HEK293 (cell line): ENCODE data around the gene CLASP1.

Source experiments
- CTCF ChIA-PET: fragments of 350-600 bp; formaldehyde crosslinking; extraction: SDS; loops from one replicate; lab custom pipeline; 2021; ENCODE audit warnings: antibody characterized with exemption; lab: Yijun Ruan, JAX
- POLR2A ChIA-PET: fragments of 300-600 bp; formaldehyde crosslinking; extraction: SDS; loops from one replicate; lab custom pipeline; 2020; ENCODE audit warnings: antibody characterized with exemption, inconsistent platforms; lab: Yijun Ruan, JAX
- H3K27ac ChIP-seq: fragments of 200-500 bp; sonication (Bioruptor generic); 2 replicates; pipeline ENCODE4 v1.5.1; 2014; ENCODE audit warnings: low read depth, low read length, control low read depth, inconsistent platforms; ENCODE audit errors: extremely low read depth
- H3K36me3 ChIP-seq, 2 experiments: fragments of 200-500 bp in 1 of 2; sonication (Bioruptor generic) in 1 of 2; 1 replicate in 1 of 2; 2 replicates in 1 of 2; pipeline ENCODE4 v1.5.1; 2014 to 2017; ENCODE audit warnings: inconsistent platforms in 2 of 2, low read length in 2 of 2; ENCODE audit not compliant: control insufficient read depth in 2 of 2, insufficient read depth in 1 of 2
- H3K4me1 ChIP-seq: fragments of 200-500 bp; sonication (Bioruptor generic); 2 replicates; pipeline ENCODE4 v1.5.1; 2014; ENCODE audit warnings: mild to moderate bottlenecking, low read length, inconsistent platforms; ENCODE audit not compliant: control insufficient read depth, insufficient read depth
- H3K4me3 ChIP-seq: 2 replicates; pipeline ENCODE4 v1.5.1; 2011; ENCODE audit warnings: low read depth, mild to moderate bottlenecking, control low read depth, low read length, moderate library complexity
- H3K9me3 ChIP-seq: fragments of 200-500 bp; sonication (Bioruptor generic); 2 replicates; pipeline ENCODE4 v1.5.1; 2014; ENCODE audit warnings: low read depth, low read length, inconsistent platforms; ENCODE audit not compliant: control insufficient read depth, insufficient read depth
- BCL6B ChIP-seq: fragments of 450-650 bp; formaldehyde crosslinking; IDR thresholded peaks from 2 replicates; pipeline ENCODE4 v1.5.1; 2017; ENCODE audit warnings: missing biosample characterization, missing genetic modification characterization
- GLIS1 ChIP-seq: fragments of 450-650 bp; formaldehyde crosslinking; IDR thresholded peaks from 2 replicates; pipeline ENCODE4 v1.5.1; 2016; ENCODE audit warnings: missing biosample characterization, missing genetic modification characterization
- MEIS1 ChIP-seq: sonication (generic); formaldehyde crosslinking; IDR thresholded peaks from 2 replicates; pipeline ENCODE4 v1.8.1; 2022; ENCODE audit warnings: missing genetic modification reagents, mild to moderate bottlenecking, borderline replicate concordance
- MYNN ChIP-seq: fragments of 450-650 bp; formaldehyde crosslinking; IDR thresholded peaks from 2 replicates; pipeline ENCODE4 v1.5.1; 2016; ENCODE audit warnings: missing biosample characterization, missing genetic modification characterization, borderline replicate concordance
- PBX3 ChIP-seq: sonication (generic); formaldehyde crosslinking; IDR thresholded peaks from 2 replicates; pipeline ENCODE4 v1.8.1; 2022; ENCODE audit warnings: mild to moderate bottlenecking, moderate library complexity, missing genetic modification reagents
- PRDM6 ChIP-seq: fragments of 450-650 bp; formaldehyde crosslinking; IDR thresholded peaks from 2 replicates; pipeline ENCODE4 v1.5.1; 2017; ENCODE audit warnings: missing biosample characterization, missing genetic modification characterization
- SETDB1 ChIP-seq: IDR thresholded peaks from one replicate; pipeline ENCODE4 v1.6.1; 2017; ENCODE audit warnings: mild to moderate bottlenecking, low read length, moderate library complexity, mixed read lengths; ENCODE audit not compliant: insufficient read length
- SP3 ChIP-seq: fragments of 450-650 bp; formaldehyde crosslinking; IDR thresholded peaks from 2 replicates; pipeline ENCODE4 v1.5.1; 2016; ENCODE audit warnings: missing biosample characterization, missing genetic modification characterization
- TCF7L2 ChIP-seq: IDR thresholded peaks from 2 replicates; pipeline ENCODE4 v1.6.1; 2011; ENCODE audit warnings: low read depth, mild to moderate bottlenecking, inconsistent platforms, low read length, moderate library complexity, borderline replicate concordance
- ZBTB20 ChIP-seq: fragments of 450-650 bp; formaldehyde crosslinking; IDR thresholded peaks from 2 replicates; pipeline ENCODE4 v1.5.1; 2016; ENCODE audit warnings: missing biosample characterization, missing genetic modification characterization
- ZBTB44 ChIP-seq: fragments of 450-650 bp; IDR thresholded peaks from 2 replicates; pipeline ENCODE4 v1.5.1; 2018; ENCODE audit warnings: missing biosample characterization, mild to moderate bottlenecking, missing genetic modification characterization
- ZIC2 ChIP-seq: fragments of 450-650 bp; formaldehyde crosslinking; IDR thresholded peaks from 2 replicates; pipeline ENCODE4 v1.5.1; 2016; ENCODE audit warnings: missing biosample characterization, missing genetic modification characterization
- ZNF394 ChIP-seq: fragments of 450-650 bp; formaldehyde crosslinking; IDR thresholded peaks from 2 replicates; pipeline ENCODE4 v1.5.1; 2016; ENCODE audit warnings: missing biosample characterization, missing genetic modification characterization, mild to moderate bottlenecking, moderate library complexity, borderline replicate concordance
- ZNF416 ChIP-seq: fragments of 450-650 bp; formaldehyde crosslinking; IDR thresholded peaks from 2 replicates; pipeline ENCODE4 v1.5.1; 2016; ENCODE audit warnings: missing biosample characterization, missing genetic modification characterization
- ZNF426 ChIP-seq: fragments of 450-650 bp; formaldehyde crosslinking; IDR thresholded peaks from 2 replicates; pipeline ENCODE4 v1.5.1; 2017; ENCODE audit warnings: missing biosample characterization, missing genetic modification characterization, mild to moderate bottlenecking, inconsistent platforms, moderate library complexity
- ZNF449 ChIP-seq: fragments of 450-650 bp; formaldehyde crosslinking; IDR thresholded peaks from 2 replicates; pipeline ENCODE4 v1.5.1; 2017; ENCODE audit warnings: missing biosample characterization, mild to moderate bottlenecking, missing genetic modification characterization, moderate library complexity
- ZNF645 ChIP-seq: fragments of 450-650 bp; formaldehyde crosslinking; IDR thresholded peaks from 2 replicates; pipeline ENCODE4; 2016; ENCODE audit warnings: missing biosample characterization, missing genetic modification characterization
- ZNF704 ChIP-seq: fragments of 450-650 bp; formaldehyde crosslinking; IDR thresholded peaks from 2 replicates; pipeline ENCODE4 v1.5.1; 2016; ENCODE audit warnings: missing biosample characterization, missing genetic modification characterization

The CLASP1 gene

GRCh38 chr2:121490584-121491133 is 158.6 kb downstream of the CLASP1 start:
- H3K9me3 ChIP-seq, result no peaks in the 10 kb centered on the region
- TF ChIP-seq TCF7L2, result no peak
- TF ChIP-seq ZNF426 (tag by site-specific recombination), result no peak
- no peak for TF ChIP-seq ZNF416
- no peak for TF ChIP-seq ZNF645 (tag by site-specific recombination)
- no peak for TF ChIP-seq ZNF394 (tag by site-specific recombination)
- POLR2A ChIA-PET, result interaction anchor here (1.3 kb wide), 1 partner anchor 40 kb away, joined by 4 read pairs; the partner anchor contains the start of gene RNU4ATAC
- H3K36me3 ChIP-seq, result no peaks in the 10 kb centered on the region; a peak in 1 of 3 replicates
- CTCF ChIA-PET, result interaction anchor here (0.6 to 0.8 kb wide), 2 partner anchors 270 to 396 kb away, joined by 3 to 4 read pairs; no protein-coding TSS in a partner anchor
- no peak overlapping the region for H3K27ac ChIP-seq
- peaks cover 26% of the 10 kb centered on the region for H3K4me1 ChIP-seq
- no peak overlapping the region for H3K4me3 ChIP-seq

- Histone ChIP-seq H3K36me3 (no peaks in the 10 kb centered on the region; a peak in 1 of 3 replicates), H3K4me3 (no peak overlapping the region), H3K9me3 (no peaks in the 10 kb centered on the region), H3K4me1 (peaks cover 26% of the 10 kb centered on the region), H3K27ac (no peak overlapping the region)
- ChIA-PET CTCF (interaction anchor here (0.6 to 1.3 kb wide), 3 partner anchors 9 to 397 kb away, joined by 3 to 5 read pairs (median 3); no protein-coding TSS in a partner anchor), POLR2A (interaction anchor here (1.3 kb wide), 1 partner anchor 41 kb away, joined by 4 read pairs; the partner anchor contains the start of gene RNU4ATAC)
- no peak for TF ChIP-seq SP3
- peak; percentile 89 for TF ChIP-seq MYNN (tag by site-specific recombination)
These were observed 159.2 kb downstream of the CLASP1 start for GRCh38 chr2:121489911-121490583.

- H3K9me3 ChIP-seq, result no peaks in the 10 kb centered on the region
- peaks cover 26% of the 10 kb centered on the region for H3K4me1 ChIP-seq
- H3K36me3 ChIP-seq, result no peaks in the 10 kb centered on the region
- H3K4me3 ChIP-seq, result no peak overlapping the region
- H3K27ac ChIP-seq, result no peak overlapping the region
- CTCF ChIA-PET, result interaction anchor here (1.2 to 1.3 kb wide), 2 partner anchors 8 to 9 kb away, joined by 3 to 5 read pairs; no protein-coding TSS in a partner anchor
- POLR2A ChIA-PET, result no interaction called here
- TF ChIP-seq ZIC2 (tag by site-specific recombination), result 0 out of 2 replicates have a peak, but pooled peaks have one; percentile 11
- TF ChIP-seq ZNF449 (tag by site-specific recombination), result 0 out of 2 replicates have a peak, but pooled peaks have one; percentile 19
- TF ChIP-seq SETDB1, result no peak
- no peak for TF ChIP-seq PBX3
- no peak for TF ChIP-seq ZBTB20 (tag by site-specific recombination)
- no peak for TF ChIP-seq BCL6B (tag by site-specific recombination)
- no peak for TF ChIP-seq ZNF704 (tag by site-specific recombination)
- TF ChIP-seq ZBTB44 (tag by site-specific recombination), result peak; percentile 79
- peak; percentile 99 for TF ChIP-seq MYNN (tag by site-specific recombination)
- TF ChIP-seq GLIS1 (tag by site-specific recombination), result peak; percentile 52
- TF ChIP-seq MEIS1 (CRISPR knock-in tag), result no peak
- TF ChIP-seq PRDM6 (tag by site-specific recombination), result peak; percentile 84
These were observed 160.0 kb downstream of the CLASP1 start for GRCh38 chr2:121489284-121489683.
